GM12878 (cell line): ENCODE results near the gene PEX16. TPM values are rescaled to one million over a fixed set of nuclear protein-coding genes. Genes with fewer than 3 reads are reported as not detected.

Experiments used
- ATAC-seq: fragments of 200-7000 bp; cut with Tn5 transposase; 3 replicates; pipeline ENCODE4 v1.9.1; 2020; ENCODE audit warnings: mild to moderate bottlenecking, moderate library complexity
- BruUV-seq: library from RNA; stranded (reverse); fragments of 400-500 nt; replicated peaks from 2 replicates; lab custom pipeline; 2021; lab: Mats Ljungman, UMichigan
- CTCF ChIA-PET: fragments of 300-600 bp; sonication (Branson Sonifier 250); formaldehyde crosslinking; extraction: SDS; loops from one replicate; lab custom pipeline; 2021; ENCODE audit warnings: inconsistent platforms; lab: Yijun Ruan, JAX
- POLR2A ChIA-PET: fragments of 350-600 bp; formaldehyde crosslinking; extraction: SDS; loops from one replicate; lab custom pipeline; 2021; ENCODE audit warnings: inconsistent platforms; lab: Charles Lee
- RAD21 ChIA-PET: fragments of 300-600 bp; sonication (Branson Sonifier 250); formaldehyde crosslinking; loops from one replicate; lab custom pipeline; 2023; ENCODE audit warnings: antibody characterized with exemption; ENCODE audit not compliant: unreplicated experiment; lab: Charles Lee
- SMC1A ChIA-PET: fragments of 300-600 bp; sonication (Branson Sonifier 250); formaldehyde crosslinking; loops from one replicate; lab custom pipeline; 2023; ENCODE audit not compliant: unreplicated experiment, uncharacterized antibody; lab: Charles Lee
- DNase-seq: peaks from one replicate; pipeline ENCODE4 v3.0.0-alpha.2; 2011; ENCODE audit warnings: low read depth, low spot score
- FAIRE-seq: peaks from 3 replicates; lab custom pipeline; 2011; peaks lifted over from hg19 to GRCh38; lab: Jason Lieb, UNC
- H2AFZ ChIP-seq: 2 replicates; pipeline ENCODE4 v1.6.0; 2011; ENCODE audit warnings: low read depth, low read length, control low read depth; ENCODE audit not compliant: control insufficient read depth
- H3K27ac ChIP-seq: 2 replicates; pipeline ENCODE4 v1.5.1; 2011; ENCODE audit warnings: control low read depth; ENCODE audit not compliant: control insufficient read depth, insufficient read depth
- H3K27me3 ChIP-seq, 2 experiments: replicated peaks in 1 of 2; 2 replicates each; pipeline versions ENCODE4 v1.6.0 to v1.6.1; 2011; ENCODE audit warnings: low read length in 1 of 2; ENCODE audit not compliant: control insufficient read depth in 2 of 2, insufficient read depth in 2 of 2
- H3K36me3 ChIP-seq, 2 experiments: 2 replicates each; pipeline ENCODE4 v1.5.1; 2011; ENCODE audit warnings: low read length in 1 of 2; ENCODE audit not compliant: control insufficient read depth in 2 of 2, insufficient read depth in 2 of 2
- H3K4me1 ChIP-seq: 2 replicates; pipeline ENCODE4 v1.6.1; 2011; ENCODE audit warnings: mild to moderate bottlenecking, low read length, moderate library complexity, mixed read lengths; ENCODE audit not compliant: control insufficient read depth, insufficient read depth
- H3K4me2 ChIP-seq: 2 replicates; pipeline ENCODE4 v1.6.0; 2011; ENCODE audit warnings: control low read depth; ENCODE audit not compliant: control insufficient read depth, insufficient read depth
- H3K4me3 ChIP-seq: fragments of 200-600 bp; sonication (generic); 2 replicates; pipeline ENCODE4 v1.5.1; 2016
- H3K79me2 ChIP-seq: 2 replicates; pipeline ENCODE4 v1.6.0; 2011; ENCODE audit warnings: low read length; ENCODE audit not compliant: control insufficient read depth, insufficient read depth
- H3K9ac ChIP-seq: 2 replicates; pipeline ENCODE4 v1.8.0; 2011; ENCODE audit warnings: low read length, control low read depth, mixed read lengths; ENCODE audit not compliant: control insufficient read depth, insufficient read depth
- H3K9me3 ChIP-seq: replicated peaks from 3 replicates; pipeline ENCODE4 v1.5.1; 2011; ENCODE audit warnings: mild to moderate bottlenecking, low read length; ENCODE audit not compliant: control insufficient read depth, insufficient read depth
- H4K20me1 ChIP-seq: 2 replicates; pipeline ENCODE4 v1.6.0; 2011; ENCODE audit not compliant: control insufficient read depth, insufficient read depth
- BACH1 ChIP-seq: fragments of 450-650 bp; IDR thresholded peaks from 2 replicates; pipeline ENCODE4 v1.6.1; 2017; ENCODE audit warnings: mild to moderate bottlenecking, borderline replicate concordance
- CHD2 ChIP-seq: IDR thresholded peaks from 2 replicates; pipeline ENCODE4 v1.6.1; 2011; ENCODE audit warnings: low read depth, low read length, improper control_type of control experiment, borderline replicate concordance
- EED ChIP-seq: sonication (generic); IDR thresholded peaks from 2 replicates; pipeline ENCODE4 v1.6.1; 2016; ENCODE audit warnings: antibody characterized with exemption, low read depth
- GABPA ChIP-seq: IDR thresholded peaks from 2 replicates; pipeline ENCODE4 v1.6.1; 2014; ENCODE audit warnings: antibody characterized with exemption, low read depth, mild to moderate bottlenecking, inconsistent platforms
- HCFC1 ChIP-seq: fragments of 150-350 bp; IDR thresholded peaks from 2 replicates; pipeline ENCODE4 v1.6.1; 2014; ENCODE audit warnings: low read length
- HDAC6 ChIP-seq: fragments of 200-600 bp; sonication (generic); IDR thresholded peaks from one replicate; pipeline ENCODE4 v1.8.0; 2017; ENCODE audit warnings: antibody characterized with exemption; ENCODE audit not compliant: unreplicated experiment
- NBN ChIP-seq: fragments of 450-650 bp; IDR thresholded peaks from 2 replicates; pipeline ENCODE4 v1.6.1; 2016
- NR2C2 ChIP-seq: IDR thresholded peaks from 2 replicates; pipeline ENCODE4 v1.6.1; 2011; ENCODE audit warnings: borderline replicate concordance, low read depth; ENCODE audit not compliant: control insufficient read depth, insufficient read length
- PAX5 ChIP-seq: IDR thresholded peaks from 2 replicates; pipeline ENCODE4 v1.6.1; 2011; ENCODE audit warnings: low read depth, low read length, borderline replicate concordance
- PKNOX1 ChIP-seq: fragments of 450-650 bp; IDR thresholded peaks from 2 replicates; pipeline ENCODE4 v1.6.1; 2016; ENCODE audit warnings: mild to moderate bottlenecking
- RAD51 ChIP-seq: fragments of 450-650 bp; IDR thresholded peaks from 2 replicates; pipeline ENCODE4 v1.6.1; 2016; ENCODE audit warnings: moderate library complexity, mild to moderate bottlenecking, inconsistent platforms
- RB1 ChIP-seq: fragments of 450-650 bp; formaldehyde crosslinking; IDR thresholded peaks from 2 replicates; pipeline ENCODE4 v1.6.1; 2017; ENCODE audit warnings: mild to moderate bottlenecking, borderline replicate concordance
- SIN3A ChIP-seq: IDR thresholded peaks from 2 replicates; pipeline ENCODE4 v1.6.1; 2012; ENCODE audit warnings: low read depth, low read length, improper control_type of control experiment
- SMC3 ChIP-seq: IDR thresholded peaks from 2 replicates; pipeline ENCODE4 v1.6.1; 2011; ENCODE audit warnings: low read length, improper control_type of control experiment, borderline replicate concordance
- YY1 ChIP-seq: IDR thresholded peaks from 2 replicates; pipeline ENCODE4 v1.6.1; 2011; ENCODE audit warnings: low read depth, mild to moderate bottlenecking, low read length
- WGBS: methylation state at CpG from one replicate; pipeline ENCODE4 v1.1.6; 2016; ENCODE audit warnings: low lambda C conversion rate; ENCODE audit not compliant: insufficient replicate concordance, insufficient coverage; ENCODE audit errors: missing lambda C conversion rate; 5-methylcytosine and 5-hydroxymethylcytosine counted together
- in situ Hi-C: fragments of 300-500 bp; cut with MboI; formaldehyde crosslinking; loops from 9 replicates; pipeline ENCODE4 v1.14.3; 2018; ENCODE audit warnings: mixed read lengths
- intact Hi-C: fragments of 100-400 bp; cut with micrococcal nuclease; formaldehyde crosslinking; loops from one replicate; pipeline ENCODE4 v1.14.2; 2022; ENCODE audit not compliant: unreplicated experiment
- polyA plus RNA-seq, 11 experiments: library from polyadenylated mRNA; depleted of rRNA in 4 of 11; unstranded in 6 of 11; stranded (reverse) in 5 of 11; fragments of >200 nt; fragmentation: Nextera tagmentation in 4 of 11; fragmentation: Illumina TruSeq in 1 of 11; extraction: Ambion mirVana in 4 of 11; extraction: Trizol in 1 of 11; gene quantifications; 1 replicate in 1 of 11; 2 replicates in 10 of 11; pipeline versions ENCODE4 v1.2.1 to v1.2.3, GENCODE V29; 2011 to 2016; ENCODE audit warnings: inconsistent platforms in 2 of 11, missing spikeins in 2 of 11, low read depth in 1 of 11
- total RNA-seq, 4 experiments: library from RNA; depleted of rRNA in 3 of 4; stranded (reverse); fragments of >200 nt in 3 of 4; fragmentation: Illumina TruSeq in 1 of 4; extraction: Trizol in 1 of 4; gene quantifications; 2 replicates each; pipeline versions ENCODE4 v1.2.1 to v1.2.3, GENCODE V29; 2013 to 2021
- TF ChIP-seq, protein P1 (sequence below): fragments of 450-650 bp; IDR thresholded peaks from 2 replicates; pipeline ENCODE4 v1.6.1; 2017; ENCODE audit warnings: mild to moderate bottlenecking, low read depth, inconsistent platforms; ENCODE audit not compliant: poor library complexity, severe bottlenecking

The PEX16 gene
- total and polyA plus RNA-seq, 10 of the 15 experiments (the other 5 are each of a cell fraction or from before 2014, with no cell fraction given) = 1.4 to 53.5 (median 27.6) TPM

GRCh38 chr11:45917623-45918330 is at the start of gene PEX16 (continued):
- peak; percentile 54 for TF ChIP-seq PKNOX1
- 0 out of 2 replicates have a peak, but pooled peaks have one; percentile 48 for TF ChIP-seq CHD2
- peak; percentile 62 for TF ChIP-seq HCFC1
- peak; percentile 55 for TF ChIP-seq SIN3A
- TF ChIP-seq PAX5 = no peak
- TF ChIP-seq NR2C2 = peak; percentile 86
- TF ChIP-seq HDAC6 = no peak
- no peak for TF ChIP-seq EED
- peak; percentile 74; the same call in 1 of the 2 replicates for TF ChIP-seq RAD51
- peak; percentile 67 for TF ChIP-seq BACH1
- TF ChIP-seq, all 136 proteins: peak for 52

DNA sequence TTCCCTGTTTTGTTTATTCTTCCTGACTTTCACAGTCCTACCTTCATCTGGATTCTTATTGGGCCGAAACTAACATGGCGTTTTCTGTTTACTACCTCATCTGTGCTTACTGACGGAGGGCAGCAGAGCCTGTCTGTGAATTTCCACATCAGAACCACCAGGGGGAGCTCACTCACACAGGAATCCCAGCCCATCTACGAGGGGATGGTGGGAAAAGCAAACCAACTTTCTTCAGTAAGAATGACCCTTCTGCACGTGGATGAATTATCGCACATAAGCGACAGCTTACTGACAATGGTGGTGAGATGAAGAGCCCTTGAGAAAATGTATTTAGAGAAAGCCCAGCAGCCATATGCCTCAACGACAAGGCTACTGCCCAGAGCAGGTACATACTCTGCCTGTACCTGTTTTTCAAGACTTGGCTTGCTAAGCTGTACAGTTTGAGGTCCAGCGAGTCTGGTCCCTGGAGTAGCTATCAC is 47.3 kb upstream of the PEX16 start:
- peak; percentile 95 for FAIRE-seq
- peak; percentile 78 for TF ChIP-seq SMC3
- TF ChIP-seq, protein P1, sequence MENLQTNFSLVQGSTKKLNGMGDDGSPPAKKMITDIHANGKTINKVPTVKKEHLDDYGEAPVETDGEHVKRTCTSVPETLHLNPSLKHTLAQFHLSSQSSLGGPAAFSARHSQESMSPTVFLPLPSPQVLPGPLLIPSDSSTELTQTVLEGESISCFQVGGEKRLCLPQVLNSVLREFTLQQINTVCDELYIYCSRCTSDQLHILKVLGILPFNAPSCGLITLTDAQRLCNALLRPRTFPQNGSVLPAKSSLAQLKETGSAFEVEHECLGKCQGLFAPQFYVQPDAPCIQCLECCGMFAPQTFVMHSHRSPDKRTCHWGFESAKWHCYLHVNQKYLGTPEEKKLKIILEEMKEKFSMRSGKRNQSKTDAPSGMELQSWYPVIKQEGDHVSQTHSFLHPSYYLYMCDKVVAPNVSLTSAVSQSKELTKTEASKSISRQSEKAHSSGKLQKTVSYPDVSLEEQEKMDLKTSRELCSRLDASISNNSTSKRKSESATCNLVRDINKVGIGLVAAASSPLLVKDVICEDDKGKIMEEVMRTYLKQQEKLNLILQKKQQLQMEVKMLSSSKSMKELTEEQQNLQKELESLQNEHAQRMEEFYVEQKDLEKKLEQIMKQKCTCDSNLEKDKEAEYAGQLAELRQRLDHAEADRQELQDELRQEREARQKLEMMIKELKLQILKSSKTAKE = no peak
- no peak for TF ChIP-seq GABPA
- peak; percentile 81 for TF ChIP-seq YY1
- 0 out of 2 replicates have a peak, but pooled peaks have one; percentile 30 for TF ChIP-seq NBN
- TF ChIP-seq RB1 = peak; percentile 48; the same call in 1 of the 2 replicates

More for the DNA sequence above, 47.3 kb upstream of the PEX16 start:
- Histone ChIP-seq H3K36me3 (peaks cover 5 to 13% of the 10 kb centered on the region in 2 experiments), H2AFZ (no peak overlapping the region), H3K9me3 (no peaks in the 10 kb centered on the region), H4K20me1 (no peaks in the 10 kb centered on the region), H3K4me1 (no peaks in the 10 kb centered on the region), H3K9ac (no peak overlapping the region), H3K27me3 (no peaks in the 10 kb centered on the region), H3K27ac (no peak overlapping the region), H3K4me2 (no peak overlapping the region), H3K4me3 (no peak overlapping the region), H3K79me2 (no peaks in the 10 kb centered on the region)
- in situ Hi-C loops (no loop called here), intact Hi-C loops (loop anchor here (1.0 to 10.0 kb wide), 3 partner anchors 41 to 340 kb away; no protein-coding TSS in a partner anchor)
- ChIA-PET CTCF (interaction anchor here (0.6 to 6.3 kb wide), 51 partner anchors 9 to 354 kb away, joined by 3 to 93 read pairs (median 6); partner anchors contain the start of genes CRY2 and PEX16), SMC1A (interaction anchor here (0.6 to 3.4 kb wide), 32 partner anchors 10 to 379 kb away, joined by 3 to 35 read pairs (median 4); partner anchors contain the start of gene PEX16), POLR2A (interaction anchor here (0.6 to 1.7 kb wide), 2 partner anchors 9 to 42 kb away, joined by 3 to 6 read pairs; no protein-coding TSS in a partner anchor), RAD21 (interaction anchor here (1.0 to 3.1 kb wide), 16 partner anchors 14 to 388 kb away, joined by 3 to 41 read pairs (median 5); no protein-coding TSS in a partner anchor)
- peak; percentile 38 for DNase-seq
- no TSS peak for BruUV-seq
- peak; percentile 98 for ATAC-seq
- 17% methylated on average over 9 of the region's 9 CpGs for WGBS
